Sigmoid colon (tissue), 4 donors: ENCODE measurements around the gene PDK1.

Experiments
- CTCF ChIP-seq, 4 experiments: fragments of 450-650 bp in 3 of 4; fragments of 200-600 bp in 1 of 4; IDR thresholded peaks; one replicate each; pipeline ENCODE4 v1.5.1; 2016 to 2019; ENCODE audit warnings: antibody characterized with exemption in 4 of 4, mild to moderate bottlenecking in 3 of 4, moderate library complexity in 2 of 4
- EP300 ChIP-seq, 4 donors: sonication (generic); formaldehyde crosslinking; IDR thresholded peaks; one replicate each; pipeline ENCODE4 v1.6.1; 2017; ENCODE audit warnings: antibody characterized with exemption in 4 of 4
- POLR2A ChIP-seq, 2 donors: fragments of 450-650 bp; IDR thresholded peaks; one replicate each; pipeline ENCODE4 v1.6.1; 2016; ENCODE audit warnings: antibody characterized with exemption in 2 of 2, mild to moderate bottlenecking in 2 of 2, moderate library complexity in 2 of 2
- POLR2AphosphoS5 ChIP-seq, 4 donors: sonication (generic); formaldehyde crosslinking; IDR thresholded peaks; one replicate each; pipeline ENCODE4 v1.6.1; 2017; ENCODE audit warnings: antibody characterized with exemption in 4 of 4

DNA sequence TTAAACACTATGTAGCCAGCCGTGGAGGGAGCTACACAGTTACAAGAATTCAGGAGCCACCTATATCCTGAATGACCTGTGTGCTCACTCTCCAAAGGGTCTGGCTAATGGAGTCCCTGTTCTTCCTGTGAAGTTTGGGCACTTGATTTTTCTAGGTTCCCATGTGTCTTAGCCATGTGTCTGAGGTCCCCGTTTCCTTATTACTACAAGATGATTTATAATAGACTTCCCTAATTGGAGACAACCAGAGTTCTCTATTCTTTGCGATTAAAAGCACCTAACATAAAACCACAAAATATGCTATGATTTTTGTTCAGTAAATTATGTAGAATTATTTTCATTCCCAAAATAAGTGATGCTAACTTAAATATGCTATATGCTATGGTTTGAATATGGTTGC, 83.4 kb downstream of the PDK1 start:
- TF ChIP-seq CTCF (IDR thresholded peaks at IDR 0.05) = no peak
- TF ChIP-seq POLR2A (IDR thresholded peaks at IDR 0.05) = no peak
- no peak for TF ChIP-seq EP300 (IDR thresholded peaks at IDR 0.05)
- no peak for TF ChIP-seq POLR2AphosphoS5 (IDR thresholded peaks at IDR 0.05)
